Panc1 (cell line): ENCODE data around the gene TTLL5. TPM values are rescaled to one million over a fixed set of nuclear protein-coding genes. Genes with fewer than 3 reads are reported as not detected.
A peak's percentile ranks its signal among the peaks of the same experiment; 100 is the strongest.

ENCODE experiments used
- ATAC-seq: fragments of 200-7000 bp; cut with Tn5 transposase; 2 replicates; pipeline ENCODE4 v1.9.1; 2020; ENCODE audit warnings: mild to moderate bottlenecking, moderate library complexity
- BruUV-seq: library from RNA; stranded (reverse); fragments of 400-500 nt; replicated peaks from 2 replicates; lab custom pipeline; 2021; lab: Mats Ljungman, UMichigan
- CTCF ChIA-PET: fragments of 300-600 bp; sonication (Branson Sonifier 250); formaldehyde crosslinking; loops from one replicate; lab custom pipeline; 2022; ENCODE audit warnings: antibody characterized with exemption; lab: Charles Lee
- POLR2A ChIA-PET: fragments of 300-600 bp; sonication (Branson Sonifier 250); formaldehyde crosslinking; loops from one replicate; lab custom pipeline; 2022; ENCODE audit warnings: antibody characterized with exemption; lab: Charles Lee
- DNase-seq: peaks from one replicate; pipeline ENCODE4 v3.0.0-alpha.2; 2010; ENCODE audit warnings: low read depth, low spot score
- H3K27ac ChIP-seq: 2 replicates; pipeline ENCODE4 v1.5.1; 2011; ENCODE audit warnings: mild to moderate bottlenecking, low read length, inconsistent platforms
- H3K27me3 ChIP-seq: fragments of 200-500 bp; sonication (Bioruptor generic); 2 replicates; pipeline ENCODE4 v1.6.0; 2014; ENCODE audit warnings: low read length, inconsistent platforms; ENCODE audit not compliant: control insufficient read depth, insufficient read depth
- H3K36me3 ChIP-seq: fragments of 200-500 bp; sonication (Bioruptor generic); 2 replicates; pipeline ENCODE4 v1.5.1; 2014; ENCODE audit warnings: inconsistent platforms, mild to moderate bottlenecking, low read length, moderate library complexity; ENCODE audit not compliant: control insufficient read depth, insufficient read depth
- H3K4me1 ChIP-seq: 2 replicates; pipeline ENCODE4 v1.5.1; 2011; ENCODE audit warnings: inconsistent platforms, mild to moderate bottlenecking, low read length, moderate library complexity; ENCODE audit not compliant: control insufficient read depth, insufficient read depth
- H3K4me3 ChIP-seq, 2 experiments: 2 replicates each; pipeline ENCODE4 v1.5.1; 2011 to 2012; ENCODE audit warnings: low read depth in 2 of 2, low read length in 2 of 2, mild to moderate bottlenecking in 2 of 2, inconsistent platforms in 1 of 2, moderate library complexity in 1 of 2
- H3K9me3 ChIP-seq: fragments of 200-500 bp; sonication (Bioruptor generic); 2 replicates; pipeline ENCODE4 v1.5.1; 2014; ENCODE audit warnings: low read depth, mild to moderate bottlenecking, inconsistent platforms, low read length, moderate library complexity; ENCODE audit not compliant: control insufficient read depth, insufficient read depth
- CTCF ChIP-seq: fragments of 450-650 bp; IDR thresholded peaks from 2 replicates; pipeline ENCODE4 v1.5.1; 2017; ENCODE audit warnings: mild to moderate bottlenecking
- POLR2AphosphoS5 ChIP-seq: IDR thresholded peaks from 2 replicates; pipeline ENCODE4 v1.6.1; 2012; ENCODE audit warnings: mild to moderate bottlenecking, low read depth, low read length, moderate library complexity
- REST ChIP-seq, 2 experiments: IDR thresholded peaks; 2 replicates each; pipeline ENCODE4 v1.6.1; 2011 to 2012; ENCODE audit warnings: low read depth in 2 of 2, control low read depth in 1 of 2, low read length in 1 of 2, mild to moderate bottlenecking in 1 of 2, moderate library complexity in 1 of 2; ENCODE audit not compliant: insufficient read depth in 1 of 2
- SIN3A ChIP-seq: IDR thresholded peaks from 2 replicates; pipeline ENCODE4 v1.6.1; 2012; ENCODE audit warnings: low read depth, mild to moderate bottlenecking, low read length, moderate library complexity, borderline replicate concordance; ENCODE audit not compliant: insufficient read depth
- TCF7L2 ChIP-seq: IDR thresholded peaks from 2 replicates; pipeline ENCODE4 v1.6.1; 2011; ENCODE audit warnings: mild to moderate bottlenecking, low read depth, low read length, inconsistent platforms
- in situ Hi-C: cut with HindIII; loops from 2 replicates; pipeline ENCODE4 v1.10.0; 2016; ENCODE audit warnings: low sequenced_read_pairs, low pct_unique_long_range_greater_than_20kb
- intact Hi-C: fragments of 100-400 bp; cut with micrococcal nuclease; formaldehyde crosslinking; loops from one replicate; pipeline ENCODE4 v1.10.0; 2022; ENCODE audit not compliant: unreplicated experiment
- total RNA-seq: library from RNA; stranded (reverse); gene quantifications from one replicate; pipeline ENCODE4 v1.2.1, GENCODE V29; 2021; ENCODE audit not compliant: unreplicated experiment

TTLL5 gene
- total RNA-seq, 1 experiment from 2014 or later, result 23.5 TPM

GRCh38 chr14:75654127-75654732, 6.8 kb upstream of the TTLL5 start:
- peak; percentile 71 for DNase-seq

GRCh38 chr14:75655235-75655634, 5.8 kb upstream of the TTLL5 start:
- Histone ChIP-seq H3K27ac (no peak overlapping the region), H3K27me3 (no peaks in the 10 kb centered on the region), H3K9me3 (no peaks in the 10 kb centered on the region), H3K4me1 (peaks cover 6% of the 10 kb centered on the region), H3K4me3 (no peak overlapping the region), H3K36me3 (peaks cover 8% of the 10 kb centered on the region; the same call in 1 of the 2 replicates)
- ATAC-seq (no peak), DNase-seq (no peak)
- POLR2A ChIA-PET, result no interaction called here
- TF ChIP-seq REST (IDR thresholded peaks at IDR 0.05; ENCODE audit: insufficient read depth in 1 of 2, low read depth in 2 of 2, low read length in 1 of 2) (no peak), TCF7L2 (no peak), SIN3A (no peak), POLR2AphosphoS5 (no peak), CTCF (no peak)
- no TSS peak for BruUV-seq
- intact Hi-C loops (loop anchor here (2.0 kb wide), 1 partner anchor 76 kb away; the partner anchor contains the start of gene FLVCR2), in situ Hi-C loops (no loop called here)
- CTCF ChIA-PET, result interaction anchor here (1.8 to 3.5 kb wide), 2 partner anchors 77 to 78 kb away, joined by 18 to 22 read pairs; partner anchors contain the start of gene FLVCR2

More at GRCh38 chr14:75654127-75654732, 6.8 kb upstream of the TTLL5 start:
- no peak overlapping the region for H3K4me3 ChIP-seq
- H3K4me1 ChIP-seq, result peaks cover 4% of the 10 kb centered on the region
- peak; percentile 91 for TF ChIP-seq CTCF
- no peak for TF ChIP-seq REST (IDR thresholded peaks at IDR 0.05; ENCODE audit: insufficient read depth in 1 of 2, low read depth in 2 of 2, low read length in 1 of 2)
- ATAC-seq, result peak; percentile 92
- in situ Hi-C loops, result no loop called here
- ChIA-PET POLR2A (no interaction called here), CTCF (interaction anchor here (0.6 to 1.8 kb wide), 4 partner anchors 21 to 80 kb away, joined by 3 to 22 read pairs (median 4); partner anchors contain the start of gene FLVCR2)
- H3K27me3 ChIP-seq, result no peaks in the 10 kb centered on the region
- intact Hi-C loops, result loop anchor here (2.0 kb wide), 1 partner anchor 75 kb away; the partner anchor contains the start of gene FLVCR2
- no TSS peak for BruUV-seq
- H3K36me3 ChIP-seq, result peaks cover 8% of the 10 kb centered on the region; the same call in 1 of the 2 replicates
- H3K9me3 ChIP-seq, result no peaks in the 10 kb centered on the region
- H3K27ac ChIP-seq, result 0 out of 2 replicates have a peak overlapping the region, but pooled peaks have one; percentile 25
